Endodermal cell (in vitro differentiated cells): ENCODE data around the gene GDF10. TPM values are rescaled to one million over a fixed set of nuclear protein-coding genes. Genes with fewer than 3 reads are reported as not detected.

ENCODE experiments used
- DNase-seq: peaks from one replicate; pipeline ENCODE4 v3.0.0-alpha.2; 2017
- H3K27ac ChIP-seq: 2 replicates; pipeline ENCODE4 v1.5.1; 2013; ENCODE audit warnings: mild to moderate bottlenecking, low read depth, low read length, moderate library complexity
- H3K27me3 ChIP-seq: 2 replicates; pipeline ENCODE4 v1.6.1; 2013; ENCODE audit warnings: mild to moderate bottlenecking, low read length, moderate library complexity; ENCODE audit not compliant: insufficient read depth, control insufficient read depth, poor library complexity, severe bottlenecking
- H3K36me3 ChIP-seq: 2 replicates; pipeline ENCODE4 v1.7.0; 2013; ENCODE audit warnings: mild to moderate bottlenecking, low read length, moderate library complexity; ENCODE audit not compliant: control insufficient read depth, insufficient read depth
- H3K4me1 ChIP-seq: one replicate; pipeline ENCODE4 v1.7.0; 2013; ENCODE audit warnings: low read length; ENCODE audit not compliant: control insufficient read depth, insufficient read depth
- H3K4me3 ChIP-seq: 2 replicates; pipeline ENCODE4 v1.5.1; 2013; ENCODE audit warnings: mild to moderate bottlenecking, low read length, moderate library complexity
- H3K9ac ChIP-seq: 2 replicates; pipeline ENCODE4 v1.6.1; 2013; ENCODE audit warnings: mild to moderate bottlenecking, low read length, moderate library complexity; ENCODE audit not compliant: poor library complexity, severe bottlenecking; ENCODE audit errors: extremely low read depth
- H3K9me3 ChIP-seq: 2 replicates; pipeline ENCODE4 v1.6.1; 2013; ENCODE audit warnings: mild to moderate bottlenecking, low read length, moderate library complexity; ENCODE audit not compliant: control insufficient read depth
- H3K27ac Mint-ChIP-seq: 2 replicates; pipeline ENCODE4 v1.8.0; 2020; ENCODE audit warnings: mixed read lengths
- H3K27me3 Mint-ChIP-seq: 2 replicates; pipeline ENCODE4 v1.8.0; 2021; ENCODE audit warnings: mild to moderate bottlenecking, mixed read lengths; ENCODE audit not compliant: insufficient read depth
- H3K36me3 Mint-ChIP-seq: 2 replicates; pipeline ENCODE4 v1.8.0; 2020; ENCODE audit warnings: low read depth, mixed read lengths
- H3K4me1 Mint-ChIP-seq: 2 replicates; pipeline ENCODE4 v1.8.0; 2020; ENCODE audit warnings: mixed read lengths
- H3K4me3 Mint-ChIP-seq: 2 replicates; pipeline ENCODE4 v1.8.0; 2020; ENCODE audit warnings: mild to moderate bottlenecking, moderate library complexity, mixed read lengths
- H3K9me3 Mint-ChIP-seq: 2 replicates; pipeline ENCODE4 v1.8.0; 2020; ENCODE audit warnings: mild to moderate bottlenecking, mixed read lengths
- CTCF ChIP-seq: fragments of 200-600 bp; sonication (generic); conservative IDR thresholded peaks from 2 replicates; pipeline ENCODE4 v1.5.0; 2021; ENCODE audit warnings: antibody characterized with exemption, mild to moderate bottlenecking
- WGBS, 2 experiments: methylation state at CpG; one replicate each; pipeline versions ENCODE4 v1.1.5 to v1.1.7; 2013; ENCODE audit warnings: missing lambda C conversion rate in 2 of 2, mixed read lengths in 1 of 2; ENCODE audit not compliant: insufficient coverage in 1 of 2, insufficient read length in 1 of 2; 5-methylcytosine and 5-hydroxymethylcytosine counted together
- total RNA-seq, 2 donors: library from RNA; stranded (reverse); fragmentation: NEBNext Ultra II Directional in 1 of 2; extraction: Animal tissue kit (Norgen Biotek cat#: 25700) in 1 of 2; gene quantifications; 2 replicates in 1 of 2; 3 replicates in 1 of 2; pipeline ENCODE4 v1.2.1, GENCODE V29; 2021

Gene GDF10
- total RNA-seq, 2 donors from 2014 or later, result not detected

- H3K4me3 ChIP-seq, result no peak overlapping the region
- no peaks in the 10 kb centered on the region for H3K27me3 ChIP-seq
- Mint-ChIP-seq H3K9me3 (no peaks in the 10 kb centered on the region), H3K4me3 (no peak overlapping the region), H3K4me1 (no peaks in the 10 kb centered on the region), H3K27ac (no peak overlapping the region), H3K27me3 (no peaks in the 10 kb centered on the region), H3K36me3 (no peaks in the 10 kb centered on the region)
- H3K27ac ChIP-seq, result no peak overlapping the region
- H3K4me1 ChIP-seq, result no peaks in the 10 kb centered on the region
- 85% methylated on average over 5 to 14 of the region's 14 CpGs for WGBS, 2 experiments
- H3K9ac ChIP-seq, result no peak overlapping the region
- H3K36me3 ChIP-seq, result no peaks in the 10 kb centered on the region
- TF ChIP-seq CTCF, result no peak
- H3K9me3 ChIP-seq, result no peaks in the 10 kb centered on the region
- peak; percentile 61 for DNase-seq
Observed at GRCh38 chr10:47351899-47352815, 52.2 kb downstream of the GDF10 start.

DNA sequence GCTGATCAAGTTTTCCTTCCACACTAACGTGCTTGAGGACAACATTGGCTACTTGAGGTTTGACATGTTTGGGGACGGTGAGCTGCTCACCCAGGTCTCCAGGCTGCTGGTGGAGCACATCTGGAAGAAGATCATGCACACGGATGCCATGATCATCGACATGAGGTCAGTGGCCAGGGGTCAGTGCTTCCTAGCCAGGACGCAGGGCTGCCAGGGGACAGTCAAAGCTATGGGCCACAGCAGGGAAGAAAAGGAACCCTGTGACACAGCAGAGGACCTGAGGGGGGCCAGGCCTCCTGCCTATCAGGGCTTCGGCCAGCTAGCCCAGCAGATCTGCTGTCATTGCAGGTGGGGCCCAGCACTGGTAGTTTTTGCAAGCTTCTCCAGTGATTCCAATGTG lies 53.4 kb downstream of the GDF10 start:
- no peak overlapping the region for H3K4me3 ChIP-seq
- H3K27me3 Mint-ChIP-seq, result no peaks in the 10 kb centered on the region
- WGBS, 2 experiments, result 88 to 94% methylated on average over 4 to 6 of the region's 6 CpGs

GRCh38 chr10:47354165-47354564 lies 54.2 kb downstream of the GDF10 start:
- no peak overlapping the region for H3K4me3 Mint-ChIP-seq

More for the DNA sequence above, 53.4 kb downstream of the GDF10 start:
- Histone ChIP-seq H3K36me3 (no peaks in the 10 kb centered on the region), H3K27ac (no peak overlapping the region), H3K27me3 (no peaks in the 10 kb centered on the region), H3K4me1 (no peaks in the 10 kb centered on the region), H3K9me3 (no peaks in the 10 kb centered on the region), H3K9ac (no peak overlapping the region)
- no peak overlapping the region for H3K4me3 Mint-ChIP-seq
- DNase-seq, result no peak
- H3K36me3 Mint-ChIP-seq, result no peaks in the 10 kb centered on the region
- no peaks in the 10 kb centered on the region for H3K4me1 Mint-ChIP-seq
- no peak overlapping the region for H3K27ac Mint-ChIP-seq
- H3K9me3 Mint-ChIP-seq, result no peaks in the 10 kb centered on the region
- no peak for TF ChIP-seq CTCF

More at GRCh38 chr10:47354165-47354564, 54.2 kb downstream of the GDF10 start:
- H3K9ac ChIP-seq, result no peak overlapping the region
- no peaks in the 10 kb centered on the region for H3K36me3 Mint-ChIP-seq
- no peak overlapping the region for H3K4me3 ChIP-seq
- no peaks in the 10 kb centered on the region for H3K27me3 ChIP-seq
- H3K27me3 Mint-ChIP-seq, result no peaks in the 10 kb centered on the region
- H3K9me3 Mint-ChIP-seq, result no peaks in the 10 kb centered on the region
- TF ChIP-seq CTCF, result peak; percentile 59
- H3K9me3 ChIP-seq, result no peaks in the 10 kb centered on the region
- no peaks in the 10 kb centered on the region for H3K4me1 Mint-ChIP-seq
- no peaks in the 10 kb centered on the region for H3K36me3 ChIP-seq
- H3K27ac ChIP-seq, result no peak overlapping the region
- no peak overlapping the region for H3K27ac Mint-ChIP-seq
- DNase-seq, result no peak
- H3K4me1 ChIP-seq, result no peaks in the 10 kb centered on the region
- 78 to 84% methylated on average over 3 to 4 of the region's 4 CpGs for WGBS, 2 experiments
